ENCODE measurements around the gene SNX8. TPM values are rescaled to one million over a fixed set of nuclear protein-coding genes. Genes with fewer than 3 reads are reported as not detected.

Gene SNX8
- total and polyA plus RNA-seq, 2 of the 13 experiments (the other 11 are each of a cell fraction or from before 2014, with no cell fraction given) = 20.6 to 45.2 TPM

GRCh38 chr7:2251381-2251780, 62.9 kb downstream of the SNX8 start:
- no peak for FAIRE-seq
- Histone ChIP-seq H2AFZ (ENCODE audit: low read length) (no peak overlapping the region), H3K4me2 (ENCODE audit: low read depth, low read length) (no peak overlapping the region), H4K20me1 (ENCODE audit: insufficient read depth, low read length) (no peaks in the 10 kb centered on the region), H3K27ac (ENCODE audit: extremely low read length, insufficient read depth, low read length) (no peak overlapping the region), H3K27me3 (ENCODE audit: control insufficient read depth in 1 of 2, insufficient read depth in 2 of 2, low read length in 2 of 2) (no peaks in the 10 kb centered on the region), H3K9ac (ENCODE audit: insufficient read depth, low read depth, low read length) (no peak overlapping the region), H3K9me3 (ENCODE audit: low read length) (no peaks in the 10 kb centered on the region), H3K4me3 (replicated peaks in 1 of 3; ENCODE audit: insufficient read depth in 1 of 3, low read depth in 2 of 3, low read length in 3 of 3) (no peak overlapping the region), H3K4me1 (ENCODE audit: insufficient read depth, low read length) (no peaks in the 10 kb centered on the region), H3K36me3 (replicated peaks in 1 of 2; ENCODE audit: control insufficient read depth in 1 of 2, insufficient read depth in 2 of 2, low read length in 2 of 2) (peaks cover 3 to 18% of the 10 kb centered on the region in 2 experiments; a peak in 3 of 5 replicates), H3K79me2 (ENCODE audit: insufficient read depth, low read length) (no peaks in the 10 kb centered on the region)
- ATAC-seq = no peak
- 87% methylated on average over 10 of the region's 10 CpGs for WGBS (ENCODE audit: low lambda C conversion rate)
- no peak for TF ChIP-seq ZNF780A (CRISPR knock-in tag; IDR thresholded peaks at IDR 0.05)
- no peak for TF ChIP-seq HHEX (CRISPR knock-in tag; IDR thresholded peaks at IDR 0.05)
- no peak for TF ChIP-seq STAT6 (CRISPR knock-in tag; IDR thresholded peaks at IDR 0.05; ENCODE audit: borderline replicate concordance)
- TF ChIP-seq E2F5 (CRISPR knock-in tag; conservative IDR thresholded peaks at IDR 0.05) = no peak
- TF ChIP-seq TFAP4 (IDR thresholded peaks at IDR 0.05; ENCODE audit: borderline replicate concordance, low read depth) = no peak
- TF ChIP-seq HNRNPLL (IDR thresholded peaks at IDR 0.05; ENCODE audit: low read depth, low read length, poor library complexity, severe bottlenecking) = no peak
- TF ChIP-seq THAP9 (CRISPR knock-in tag; IDR thresholded peaks at IDR 0.05; ENCODE audit: borderline replicate concordance) = no peak
- TF ChIP-seq TIGD3 (CRISPR knock-in tag; IDR thresholded peaks at IDR 0.05; ENCODE audit: borderline replicate concordance) = no peak
- no peak for TF ChIP-seq ZNF816 (CRISPR knock-in tag; IDR thresholded peaks at IDR 0.05; ENCODE audit: borderline replicate concordance)
- TF ChIP-seq RXRA (CRISPR knock-in tag; IDR thresholded peaks at IDR 0.05) = no peak
- in situ Hi-C loops (cut with HindIII; ENCODE audit: extremely low pct_ligation_motif_present, low pct_unique_long_range_greater_than_20kb) = loop anchor here (10.0 kb wide), 1 partner anchor 53 kb away; no protein-coding TSS in a partner anchor
- BruUV-seq (replicated peaks) = no TSS peak
- ChIA-PET CTCF (ENCODE audit: low intra/inter-chr PET ratio, low total read pairs) (no interaction called here), POLR2A (no interaction called here)
- DNase-seq (ENCODE audit: low spot score) = no peak
- intact Hi-C loops (cut with micrococcal nuclease; ENCODE audit: unreplicated experiment) = no loop called here

All from HepG2 (cell line).